HEK293 (cell line): ENCODE data around the gene VASN.

Experiments used
- CTCF ChIP-seq: fragments of 450-650 bp; formaldehyde crosslinking; IDR thresholded peaks from 2 replicates; pipeline ENCODE4 v1.5.1; 2016; ENCODE audit warnings: missing biosample characterization, missing genetic modification characterization
- MZF1 ChIP-seq: fragments of 450-650 bp; formaldehyde crosslinking; IDR thresholded peaks from 2 replicates; pipeline ENCODE4 v1.5.1; 2017; ENCODE audit warnings: missing biosample characterization, missing genetic modification characterization, borderline replicate concordance
- ZNF157 ChIP-seq: fragments of 450-650 bp; formaldehyde crosslinking; IDR thresholded peaks from 2 replicates; pipeline ENCODE4 v1.5.1; 2016; ENCODE audit warnings: missing biosample characterization, missing genetic modification characterization
- ZNF24 ChIP-seq: fragments of 450-650 bp; formaldehyde crosslinking; IDR thresholded peaks from 2 replicates; pipeline ENCODE4 v1.5.1; 2016; ENCODE audit warnings: missing biosample characterization, missing genetic modification characterization
- ZNF302 ChIP-seq: fragments of 450-650 bp; formaldehyde crosslinking; IDR thresholded peaks from 2 replicates; pipeline ENCODE4 v1.5.1; 2016; ENCODE audit warnings: missing biosample characterization, missing genetic modification characterization, low read depth
- ZNF416 ChIP-seq: fragments of 450-650 bp; formaldehyde crosslinking; IDR thresholded peaks from 2 replicates; pipeline ENCODE4 v1.5.1; 2016; ENCODE audit warnings: missing biosample characterization, missing genetic modification characterization
- ZNF510 ChIP-seq: fragments of 450-650 bp; formaldehyde crosslinking; IDR thresholded peaks from 2 replicates; pipeline ENCODE4 v1.5.1; 2018; ENCODE audit warnings: mild to moderate bottlenecking, missing genetic modification characterization, missing biosample characterization; ENCODE audit not compliant: insufficient replicate concordance
- ZNF701 ChIP-seq: fragments of 450-650 bp; formaldehyde crosslinking; IDR thresholded peaks from 2 replicates; pipeline ENCODE4 v1.5.1; 2016; ENCODE audit warnings: missing biosample characterization, missing genetic modification characterization
- ZNF785 ChIP-seq: fragments of 450-650 bp; formaldehyde crosslinking; IDR thresholded peaks from 2 replicates; pipeline ENCODE4 v1.5.1; 2016; ENCODE audit warnings: missing biosample characterization, missing genetic modification characterization
- ZNF792 ChIP-seq: fragments of 450-650 bp; formaldehyde crosslinking; IDR thresholded peaks from 2 replicates; pipeline ENCODE4 v1.5.1; 2016; ENCODE audit warnings: missing biosample characterization, missing genetic modification characterization

GRCh38 chr16:4323071-4323844 is 48.4 kb upstream of the VASN start:
- TF ChIP-seq ZNF302 (no peak), ZNF416 (no peak), CTCF (tag by site-specific recombination) (no peak), ZNF24 (tag by site-specific recombination) (no peak), MZF1 (tag by site-specific recombination) (no peak), ZNF157 (no peak), ZNF792 (tag by site-specific recombination) (no peak), ZNF510 (no peak), ZNF701 (tag by site-specific recombination) (no peak), ZNF785 (tag by site-specific recombination) (no peak)
